Measurements from ENCODE around the gene MRPL14. TPM values are rescaled to one million over a fixed set of nuclear protein-coding genes. Genes with fewer than 3 reads are reported as not detected.

Gene MRPL14
- total RNA-seq, 2 experiments from 2014 or later = 10.4 to 11.5 TPM

GRCh38 chr6:44172731-44173500, 45.7 kb upstream of the MRPL14 start:
- Mint-ChIP-seq H3K27me3 (no peaks in the 10 kb centered on the region), H3K4me3 (peak overlapping the region; percentile 23), H3K36me3 (ENCODE audit: low read depth) (no peaks in the 10 kb centered on the region), H3K4me1 (ENCODE audit: low read depth) (peaks cover 18% of the 10 kb centered on the region), H3K9me3 (no peaks in the 10 kb centered on the region), H3K27ac (no peak overlapping the region)
- Histone ChIP-seq H3K27ac (ENCODE audit: low read depth in 1 of 2, low read length in 2 of 2) (no peak overlapping the region), H3K4me1 (ENCODE audit: insufficient read depth, low read length) (peaks cover 13% of the 10 kb centered on the region), H3K4me3 (ENCODE audit: low read length) (no peak overlapping the region), H3K9me3 (ENCODE audit: control insufficient read depth in 1 of 2, insufficient read depth in 1 of 2, low read length in 2 of 2) (no peaks in the 10 kb centered on the region), H3K27me3 (ENCODE audit: control insufficient read depth in 1 of 2, insufficient read depth in 2 of 2, low read length in 2 of 2) (peaks cover 5 to 16% of the 10 kb centered on the region in 2 experiments), H3K36me3 (ENCODE audit: insufficient read depth, low read length) (no peaks in the 10 kb centered on the region)
- ChIA-PET POLR2A (interaction anchor here (1.0 to 1.8 kb wide), 3 partner anchors 52 to 74 kb away, joined by 3 to 9 read pairs (median 3); partner anchors contain the start of gene HSP90AB1), CTCF (interaction anchor here (1.1 to 1.3 kb wide), 3 partner anchors 18 to 166 kb away, joined by 3 to 4 read pairs (median 3); no protein-coding TSS in a partner anchor)
- DNase-seq (peak; percentile 62 to 84 (median 72)), ATAC-seq (ENCODE audit: poor library complexity) (peak; percentile 89)
- TF ChIP-seq CTCF (IDR thresholded peaks at IDR 0.05) = peak; percentile 90
- intact Hi-C loops (cut with DNase I, micrococcal nuclease) = loop anchor here (1.0 to 5.0 kb wide), 6 partner anchors 65 to 284 kb away; partner anchors contain the start of gene SLC35B2 (in 1 of the 2)

- H3K4me1 ChIP-seq (ENCODE audit: insufficient read depth, low read length) = peaks cover 10% of the 10 kb centered on the region
- no peak overlapping the region for H3K27ac ChIP-seq (ENCODE audit: low read depth in 1 of 2, low read length in 2 of 2)
- Mint-ChIP-seq H3K36me3 (ENCODE audit: low read depth) (no peaks in the 10 kb centered on the region), H3K9me3 (no peaks in the 10 kb centered on the region), H3K27me3 (no peaks in the 10 kb centered on the region), H3K4me3 (peak overlapping the region; percentile 72), H3K27ac (peak overlapping the region; percentile 57), H3K4me1 (ENCODE audit: low read depth) (peaks cover 18% of the 10 kb centered on the region)
- H3K4me3 ChIP-seq (ENCODE audit: low read length) = no peak overlapping the region
- H3K36me3 ChIP-seq (ENCODE audit: insufficient read depth, low read length) = no peaks in the 10 kb centered on the region
- H3K27me3 ChIP-seq (ENCODE audit: control insufficient read depth in 1 of 2, insufficient read depth in 2 of 2, low read length in 2 of 2) = peaks cover 5 to 16% of the 10 kb centered on the region in 2 experiments
- no peaks in the 10 kb centered on the region for H3K9me3 ChIP-seq (ENCODE audit: control insufficient read depth in 1 of 2, insufficient read depth in 1 of 2, low read length in 2 of 2)
- ATAC-seq (ENCODE audit: poor library complexity) (peak; percentile 48), DNase-seq (no peak)
- ChIA-PET POLR2A (interaction anchor here (1.0 to 1.8 kb wide), 3 partner anchors 53 to 75 kb away, joined by 3 to 9 read pairs (median 3); partner anchors contain the start of gene HSP90AB1), CTCF (interaction anchor here (1.1 to 1.3 kb wide), 2 partner anchors 17 to 93 kb away, joined by 3 to 4 read pairs; no protein-coding TSS in a partner anchor)
- intact Hi-C loops (cut with DNase I, micrococcal nuclease) = loop anchor here (1.0 to 5.0 kb wide), 6 partner anchors 66 to 285 kb away; partner anchors contain the start of gene SLC35B2 (in 1 of the 2)
- TF ChIP-seq CTCF (IDR thresholded peaks at IDR 0.05) = no peak
Observed at GRCh38 chr6:44171899-44172546, 44.8 kb upstream of the MRPL14 start.

GRCh38 chr6:44169886-44170570, 42.8 kb upstream of the MRPL14 start:
- intact Hi-C loops (cut with DNase I, micrococcal nuclease) = loop anchor here (5.0 kb wide), 2 partner anchors 87 to 287 kb away; partner anchors contain the start of gene SLC35B2 (in 1 of the 2)
- H3K36me3 Mint-ChIP-seq (ENCODE audit: low read depth) = no peaks in the 10 kb centered on the region
- Histone ChIP-seq H3K4me1 (ENCODE audit: insufficient read depth, low read length) (peaks cover 4% of the 10 kb centered on the region), H3K9me3 (ENCODE audit: control insufficient read depth in 1 of 2, insufficient read depth in 1 of 2, low read length in 2 of 2) (no peaks in the 10 kb centered on the region), H3K4me3 (ENCODE audit: low read length) (no peak overlapping the region), H3K36me3 (ENCODE audit: insufficient read depth, low read length) (no peaks in the 10 kb centered on the region), H3K27ac (ENCODE audit: low read depth in 1 of 2, low read length in 2 of 2) (no peak overlapping the region), H3K27me3 (ENCODE audit: control insufficient read depth in 1 of 2, insufficient read depth in 2 of 2, low read length in 2 of 2) (peaks cover 9 to 16% of the 10 kb centered on the region in 2 experiments)
- no peak overlapping the region for H3K27ac Mint-ChIP-seq
- no peak overlapping the region for H3K4me3 Mint-ChIP-seq
- no peak for TF ChIP-seq CTCF (IDR thresholded peaks at IDR 0.05)
- DNase-seq (no peak), ATAC-seq (ENCODE audit: poor library complexity) (no peak)
- no peaks in the 10 kb centered on the region for H3K9me3 Mint-ChIP-seq
- H3K27me3 Mint-ChIP-seq = no peaks in the 10 kb centered on the region
- ChIA-PET POLR2A (no interaction called here), CTCF (no interaction called here)
- H3K4me1 Mint-ChIP-seq (ENCODE audit: low read depth) = peaks cover 18% of the 10 kb centered on the region
